ENCODE data around the gene ZC3HAV1. TPM values are rescaled to one million over a fixed set of nuclear protein-coding genes. Genes with fewer than 3 reads are reported as not detected.
A peak's percentile ranks its signal among the peaks of the same experiment; 100 is the strongest.
"Not testable (repeated sequence)": the region's sequence is repeated elsewhere in the genome, so short reads cannot be mapped to it uniquely, and the experiment has no call there.

The ZC3HAV1 gene
- total RNA-seq, 1 donor from 2014 or later: 42.7 TPM

DNA sequence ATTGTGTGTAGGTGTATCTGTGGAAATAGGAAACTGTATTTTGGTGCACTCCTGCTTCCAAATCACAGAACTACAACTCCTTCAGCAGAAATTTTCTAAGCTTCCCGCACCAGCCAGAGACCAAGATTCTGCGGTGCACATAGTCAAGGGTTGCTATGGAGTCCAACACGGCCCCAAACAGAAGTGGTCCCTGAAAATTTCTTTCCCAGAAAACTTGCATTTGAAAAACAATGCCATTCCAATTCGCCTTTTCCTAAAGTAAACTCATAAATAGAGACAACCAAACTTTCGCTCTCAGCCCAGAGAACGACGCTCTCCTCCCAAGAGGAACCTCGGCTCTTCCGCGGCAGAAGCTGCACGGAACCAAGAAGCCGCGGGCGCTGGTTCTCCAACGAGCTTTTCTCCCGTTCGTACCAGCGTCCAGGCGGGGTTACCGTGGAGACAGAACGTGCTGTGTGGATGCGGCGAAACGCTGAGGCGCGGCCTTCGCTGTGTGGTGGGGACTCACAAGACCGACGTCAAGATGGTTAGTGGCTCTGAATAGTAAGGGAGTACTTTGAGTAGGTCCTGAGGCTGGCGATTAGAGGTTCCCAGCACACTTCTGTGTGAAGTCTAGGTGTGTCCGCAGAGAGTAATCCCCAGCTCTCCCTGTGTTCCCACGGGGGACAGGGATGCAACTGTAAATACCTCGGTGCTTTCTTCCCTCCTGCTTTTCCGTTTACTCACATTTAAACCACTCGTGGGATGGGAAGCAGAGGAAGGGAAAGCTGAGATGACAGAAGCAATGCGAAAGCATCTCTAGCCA, 24.0 kb upstream of the ZC3HAV1 start:
- Mint-ChIP-seq H3K4me1 (ENCODE audit: unreplicated experiment) (peaks cover 16% of the 10 kb centered on the region), H3K27me3 (ENCODE audit: unreplicated experiment) (peaks cover 7% of the 10 kb centered on the region), H3K36me3 (ENCODE audit: unreplicated experiment) (peaks cover 1% of the 10 kb centered on the region), H3K27ac (ENCODE audit: unreplicated experiment) (peak overlapping the region; percentile 94), H3K4me3 (ENCODE audit: unreplicated experiment) (peak overlapping the region; percentile 87), H3K9me3 (ENCODE audit: unreplicated experiment) (no peaks in the 10 kb centered on the region)
- no peak for TF ChIP-seq CTCF (IDR thresholded peaks at IDR 0.05)
- DNase-seq (ENCODE audit: extremely low spot score, unreplicated experiment): peak; percentile 93

GRCh38 chr7:139132887-139133286, 23.4 kb upstream of the ZC3HAV1 start:
- Mint-ChIP-seq H3K36me3 (ENCODE audit: unreplicated experiment) (no peaks in the 10 kb centered on the region), H3K4me1 (ENCODE audit: unreplicated experiment) (peaks cover 16% of the 10 kb centered on the region), H3K27me3 (ENCODE audit: unreplicated experiment) (peaks cover 14% of the 10 kb centered on the region), H3K9me3 (ENCODE audit: unreplicated experiment) (no peaks in the 10 kb centered on the region), H3K4me3 (ENCODE audit: unreplicated experiment) (peak overlapping the region; percentile 87), H3K27ac (ENCODE audit: unreplicated experiment) (peak overlapping the region; percentile 94)
- DNase-seq (ENCODE audit: extremely low spot score, unreplicated experiment): no peak
- no peak for TF ChIP-seq CTCF (IDR thresholded peaks at IDR 0.05)

GRCh38 chr7:139131601-139132041, 22.1 kb upstream of the ZC3HAV1 start:
- peaks cover 25% of the 10 kb centered on the region for H3K27me3 Mint-ChIP-seq (ENCODE audit: unreplicated experiment)
- no peaks in the 10 kb centered on the region for H3K9me3 Mint-ChIP-seq (ENCODE audit: unreplicated experiment)
- H3K4me3 Mint-ChIP-seq (ENCODE audit: unreplicated experiment): no peak overlapping the region
- peaks cover 16% of the 10 kb centered on the region for H3K4me1 Mint-ChIP-seq (ENCODE audit: unreplicated experiment)
- H3K36me3 Mint-ChIP-seq (ENCODE audit: unreplicated experiment): no peaks in the 10 kb centered on the region
- no peak for TF ChIP-seq CTCF (IDR thresholded peaks at IDR 0.05)
- no peak overlapping the region for H3K27ac Mint-ChIP-seq (ENCODE audit: unreplicated experiment)
- no peak for DNase-seq (ENCODE audit: extremely low spot score, unreplicated experiment)

GRCh38 chr7:139129814-139130213, 20.3 kb upstream of the ZC3HAV1 start:
- not testable (repeated sequence) for DNase-seq (ENCODE audit: extremely low spot score, unreplicated experiment); H3K4me3 Mint-ChIP-seq (ENCODE audit: unreplicated experiment); H3K9me3 Mint-ChIP-seq (ENCODE audit: unreplicated experiment); H3K36me3 Mint-ChIP-seq (ENCODE audit: unreplicated experiment); H3K27ac Mint-ChIP-seq (ENCODE audit: unreplicated experiment)
- peaks cover 16% of the 10 kb centered on the region for H3K4me1 Mint-ChIP-seq (ENCODE audit: unreplicated experiment)
- H3K27me3 Mint-ChIP-seq (ENCODE audit: unreplicated experiment): peaks cover 38% of the 10 kb centered on the region

DNA sequence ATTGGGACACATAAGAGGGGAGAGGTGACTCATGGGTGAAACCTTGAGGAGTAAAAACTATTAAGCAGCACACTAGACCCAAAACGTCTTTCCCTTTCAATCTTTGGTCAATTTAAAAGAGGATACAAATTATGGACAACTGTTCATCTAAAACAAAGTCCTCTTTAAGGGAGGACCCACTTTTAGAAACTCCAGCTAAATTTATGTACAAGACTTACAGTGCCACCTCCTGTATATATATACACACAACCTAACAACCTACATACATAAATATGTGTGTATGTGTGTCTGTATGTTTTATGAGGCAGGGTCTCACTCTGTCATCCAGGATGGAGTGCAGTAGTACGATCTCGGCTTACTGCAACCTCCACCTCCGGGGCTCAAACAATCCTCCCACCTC, 18.1 kb upstream of the ZC3HAV1 start:
- DNase-seq (ENCODE audit: extremely low spot score, unreplicated experiment): no peak
- peaks cover 55% of the 10 kb centered on the region for H3K27me3 Mint-ChIP-seq (ENCODE audit: unreplicated experiment)
- H3K4me1 Mint-ChIP-seq (ENCODE audit: unreplicated experiment): peaks cover 1% of the 10 kb centered on the region
- H3K27ac Mint-ChIP-seq (ENCODE audit: unreplicated experiment): no peak overlapping the region
- no peaks in the 10 kb centered on the region for H3K36me3 Mint-ChIP-seq (ENCODE audit: unreplicated experiment)
- no peaks in the 10 kb centered on the region for H3K9me3 Mint-ChIP-seq (ENCODE audit: unreplicated experiment)
- no peak overlapping the region for H3K4me3 Mint-ChIP-seq (ENCODE audit: unreplicated experiment)
- peak; percentile 25 for TF ChIP-seq CTCF (IDR thresholded peaks at IDR 0.05)

All from osteocyte (in vitro differentiated cells).